ENCODE data around the gene FLNB.
"Not testable (repeated sequence)": the region's sequence is repeated elsewhere in the genome, so short reads cannot be mapped to it uniquely, and the experiment has no call there.

Gene FLNB

GRCh38 chr3:58200846-58201355, 192.7 kb downstream of the FLNB start:
- Histone ChIP-seq H3K4me1 (ENCODE audit: insufficient read depth, poor library complexity, severe bottlenecking) (peaks cover 4% of the 10 kb centered on the region), H3K27me3 (ENCODE audit: insufficient read depth, poor library complexity, severe bottlenecking) (no peaks in the 10 kb centered on the region), H3K36me3 (ENCODE audit: low read depth) (no peaks in the 10 kb centered on the region), H3K9me3 (ENCODE audit: severe bottlenecking) (no peaks in the 10 kb centered on the region), H3K4me3 (ENCODE audit: severe bottlenecking) (no peak overlapping the region), H3K27ac (ENCODE audit: poor library complexity, severe bottlenecking) (no peak overlapping the region)
- DNase-seq (ENCODE audit: low spot score), result no peak
- ATAC-seq (ENCODE audit: low read depth), result no peak
- no peak for TF ChIP-seq CTCF (IDR thresholded peaks at IDR 0.05; ENCODE audit: poor library complexity, severe bottlenecking)

- ATAC-seq (ENCODE audit: low read depth); H3K27me3 ChIP-seq (ENCODE audit: insufficient read depth, poor library complexity, severe bottlenecking); H3K4me1 ChIP-seq (ENCODE audit: insufficient read depth, poor library complexity, severe bottlenecking); H3K27ac ChIP-seq (ENCODE audit: poor library complexity, severe bottlenecking); H3K9me3 ChIP-seq (ENCODE audit: severe bottlenecking); DNase-seq (ENCODE audit: low spot score); H3K4me3 ChIP-seq (ENCODE audit: severe bottlenecking); H3K36me3 ChIP-seq (ENCODE audit: low read depth): not testable (repeated sequence)
Observed at GRCh38 chr3:58201451-58201850, 193.2 kb downstream of the FLNB start.

GRCh38 chr3:58202917-58203360, 194.7 kb downstream of the FLNB start:
- Histone ChIP-seq H3K27me3 (ENCODE audit: insufficient read depth, poor library complexity, severe bottlenecking) (no peaks in the 10 kb centered on the region), H3K27ac (ENCODE audit: poor library complexity, severe bottlenecking) (no peak overlapping the region), H3K9me3 (ENCODE audit: severe bottlenecking) (no peaks in the 10 kb centered on the region), H3K36me3 (ENCODE audit: low read depth) (no peaks in the 10 kb centered on the region), H3K4me3 (ENCODE audit: severe bottlenecking) (no peak overlapping the region), H3K4me1 (ENCODE audit: insufficient read depth, poor library complexity, severe bottlenecking) (peaks cover 18% of the 10 kb centered on the region)
- TF ChIP-seq CTCF (IDR thresholded peaks at IDR 0.05; ENCODE audit: poor library complexity, severe bottlenecking), result no peak
- no peak for DNase-seq (ENCODE audit: low spot score)
- ATAC-seq (ENCODE audit: low read depth), result no peak

- Histone ChIP-seq H3K36me3 (ENCODE audit: low read depth) (no peaks in the 10 kb centered on the region), H3K27me3 (ENCODE audit: insufficient read depth, poor library complexity, severe bottlenecking) (no peaks in the 10 kb centered on the region), H3K4me3 (ENCODE audit: severe bottlenecking) (no peak overlapping the region), H3K9me3 (ENCODE audit: severe bottlenecking) (no peaks in the 10 kb centered on the region), H3K27ac (ENCODE audit: poor library complexity, severe bottlenecking) (no peak overlapping the region), H3K4me1 (ENCODE audit: insufficient read depth, poor library complexity, severe bottlenecking) (peaks cover 17% of the 10 kb centered on the region)
- ATAC-seq (ENCODE audit: low read depth) (no peak), DNase-seq (ENCODE audit: low spot score) (no peak)
- TF ChIP-seq CTCF (IDR thresholded peaks at IDR 0.05; ENCODE audit: poor library complexity, severe bottlenecking), result no peak
Observed at GRCh38 chr3:58203541-58203940, 195.3 kb downstream of the FLNB start.

- Histone ChIP-seq H3K9me3 (ENCODE audit: severe bottlenecking) (no peaks in the 10 kb centered on the region), H3K27me3 (ENCODE audit: insufficient read depth, poor library complexity, severe bottlenecking) (no peaks in the 10 kb centered on the region), H3K4me3 (ENCODE audit: severe bottlenecking) (no peak overlapping the region), H3K36me3 (ENCODE audit: low read depth) (no peaks in the 10 kb centered on the region), H3K4me1 (ENCODE audit: insufficient read depth, poor library complexity, severe bottlenecking) (peaks cover 13% of the 10 kb centered on the region), H3K27ac (ENCODE audit: poor library complexity, severe bottlenecking) (no peak overlapping the region)
- no peak for TF ChIP-seq CTCF (IDR thresholded peaks at IDR 0.05; ENCODE audit: poor library complexity, severe bottlenecking)
- DNase-seq (ENCODE audit: low spot score) (no peak), ATAC-seq (ENCODE audit: low read depth) (no peak)
Observed at GRCh38 chr3:58204720-58205119, 196.5 kb downstream of the FLNB start.
